GM12801 (cell line): ENCODE results near the gene CXCL12.

ENCODE experiments used
- TF ChIP-seq, protein P1 (sequence below): IDR thresholded peaks from one replicate; pipeline ENCODE4 v1.5.1; 2011; ENCODE audit warnings: control low read depth; ENCODE audit not compliant: insufficient read length; ENCODE audit errors: extremely low read depth

CXCL12 gene

DNA sequence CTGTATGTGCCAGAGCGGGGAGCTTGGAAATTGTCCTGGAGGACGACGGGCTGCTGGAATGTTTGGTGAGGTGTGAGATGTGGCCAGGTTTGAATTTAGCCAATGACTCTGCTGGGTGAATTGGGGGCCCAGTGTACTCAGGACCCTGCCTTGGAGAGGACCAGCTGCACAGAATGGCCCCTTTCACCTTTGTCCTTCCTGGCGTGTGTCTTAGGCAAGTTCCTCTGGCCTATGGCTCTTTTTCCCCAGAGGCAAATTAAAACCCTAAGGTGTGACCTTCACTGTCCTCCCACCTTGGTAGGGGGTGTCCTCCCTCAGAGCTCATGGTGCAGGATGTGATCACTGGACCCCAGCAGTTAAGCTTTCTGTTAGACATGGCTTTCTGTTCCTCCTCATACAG lies 47.8 kb downstream of the CXCL12 start:
- TF ChIP-seq, protein P1, sequence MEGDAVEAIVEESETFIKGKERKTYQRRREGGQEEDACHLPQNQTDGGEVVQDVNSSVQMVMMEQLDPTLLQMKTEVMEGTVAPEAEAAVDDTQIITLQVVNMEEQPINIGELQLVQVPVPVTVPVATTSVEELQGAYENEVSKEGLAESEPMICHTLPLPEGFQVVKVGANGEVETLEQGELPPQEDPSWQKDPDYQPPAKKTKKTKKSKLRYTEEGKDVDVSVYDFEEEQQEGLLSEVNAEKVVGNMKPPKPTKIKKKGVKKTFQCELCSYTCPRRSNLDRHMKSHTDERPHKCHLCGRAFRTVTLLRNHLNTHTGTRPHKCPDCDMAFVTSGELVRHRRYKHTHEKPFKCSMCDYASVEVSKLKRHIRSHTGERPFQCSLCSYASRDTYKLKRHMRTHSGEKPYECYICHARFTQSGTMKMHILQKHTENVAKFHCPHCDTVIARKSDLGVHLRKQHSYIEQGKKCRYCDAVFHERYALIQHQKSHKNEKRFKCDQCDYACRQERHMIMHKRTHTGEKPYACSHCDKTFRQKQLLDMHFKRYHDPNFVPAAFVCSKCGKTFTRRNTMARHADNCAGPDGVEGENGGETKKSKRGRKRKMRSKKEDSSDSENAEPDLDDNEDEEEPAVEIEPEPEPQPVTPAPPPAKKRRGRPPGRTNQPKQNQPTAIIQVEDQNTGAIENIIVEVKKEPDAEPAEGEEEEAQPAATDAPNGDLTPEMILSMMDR, result no peak

DNA sequence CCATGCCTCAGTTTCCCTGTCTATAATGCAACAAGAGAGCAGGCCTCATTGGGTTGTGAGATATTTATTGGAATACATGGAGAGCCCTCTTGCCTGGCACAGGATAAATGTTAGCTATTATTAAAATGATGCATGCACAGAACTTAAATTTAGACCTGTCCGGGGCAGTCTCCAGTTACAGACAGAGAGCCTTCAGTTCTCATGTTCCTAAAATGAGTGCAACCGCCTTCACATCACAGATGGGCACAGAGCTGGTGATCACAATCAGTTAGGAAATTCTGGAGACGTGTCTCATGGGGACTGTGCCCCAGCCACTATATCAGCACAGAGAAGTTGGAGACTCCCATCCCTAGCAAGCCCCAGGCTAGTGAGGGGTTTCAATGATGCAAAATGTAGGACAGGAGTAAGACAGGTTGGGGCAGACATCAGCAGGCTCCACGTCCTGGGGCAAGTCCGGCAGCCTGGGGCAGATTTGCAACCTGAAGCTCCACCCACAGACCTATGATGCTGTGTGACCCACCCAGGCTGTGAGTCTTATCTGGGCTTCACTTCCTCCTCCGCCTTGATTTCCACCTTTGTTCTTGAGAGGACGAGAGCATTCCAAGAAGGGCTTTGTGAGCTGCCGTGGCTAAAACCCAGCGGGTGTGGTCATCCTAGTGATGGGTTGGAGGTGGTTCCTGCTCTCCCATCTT lies 49.4 kb downstream of the CXCL12 start:
- TF ChIP-seq, protein P1, result no peak

DNA sequence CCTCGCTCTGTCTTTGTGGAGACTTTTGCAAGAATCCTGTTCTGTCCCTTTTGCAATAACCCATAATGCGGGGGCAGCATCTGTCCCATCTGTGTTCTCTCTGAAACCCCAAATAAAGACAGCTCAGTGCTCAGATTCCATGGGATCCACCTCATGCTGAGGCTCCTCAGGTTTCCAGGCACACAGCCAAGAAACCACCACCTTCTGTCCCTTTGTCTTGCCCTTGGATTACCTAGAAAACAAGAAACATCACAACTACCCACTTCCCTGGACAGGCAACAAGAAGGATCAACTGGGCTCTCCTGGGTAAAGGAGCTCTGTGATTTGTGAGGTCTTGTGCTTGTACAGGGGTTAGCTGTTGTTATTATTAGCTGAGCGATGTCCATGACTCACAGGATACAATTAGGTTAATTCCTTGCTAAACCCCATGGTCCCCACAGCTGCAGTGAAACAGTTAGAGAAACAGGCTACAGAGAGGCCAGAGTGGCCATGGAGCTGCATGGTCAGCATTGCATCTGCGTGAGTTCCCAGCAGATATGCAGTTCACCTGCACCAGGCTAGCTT lies 50.2 kb downstream of the CXCL12 start:
- TF ChIP-seq, protein P1, result no peak

DNA sequence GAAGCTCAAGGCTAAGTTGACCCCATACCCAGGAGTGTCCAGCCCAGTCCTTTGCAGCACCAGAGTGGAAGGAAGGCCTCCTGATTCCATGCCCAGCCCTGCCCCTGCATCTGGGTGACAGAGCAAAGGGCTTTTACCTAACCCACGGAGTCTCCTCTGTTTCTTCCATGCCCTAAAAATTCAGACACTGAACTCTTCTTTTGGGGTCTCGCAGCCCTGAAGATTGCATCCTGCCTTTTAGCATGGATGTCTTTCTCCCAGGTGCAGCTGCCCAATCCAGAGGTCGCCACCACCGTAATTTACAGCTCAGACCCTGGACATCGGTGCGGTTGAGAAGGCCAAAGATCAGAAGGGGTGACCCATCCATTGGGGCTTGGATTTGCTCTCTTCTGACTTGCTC lies 50.8 kb downstream of the CXCL12 start:
- TF ChIP-seq, protein P1, result no peak

DNA sequence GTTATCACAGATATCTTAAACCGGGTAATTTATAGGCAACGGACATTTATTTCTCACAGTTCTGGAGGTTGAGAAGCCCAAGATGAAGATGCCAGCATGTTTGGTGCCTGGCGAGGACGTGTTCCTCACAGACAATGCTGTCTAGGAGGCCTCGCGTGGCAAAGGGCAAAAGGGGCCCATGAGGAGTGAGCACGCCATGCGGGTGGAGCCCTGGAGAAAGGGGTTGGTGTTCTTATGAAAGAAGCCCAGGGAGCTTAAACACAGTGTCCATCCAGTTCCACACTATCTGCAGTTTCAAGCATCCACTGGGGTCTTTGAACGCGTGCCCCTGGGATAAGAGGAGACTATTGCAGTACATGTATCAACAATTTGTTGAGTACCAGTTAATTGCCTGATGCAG lies 51.4 kb downstream of the CXCL12 start:
- TF ChIP-seq, protein P1, result no peak

DNA sequence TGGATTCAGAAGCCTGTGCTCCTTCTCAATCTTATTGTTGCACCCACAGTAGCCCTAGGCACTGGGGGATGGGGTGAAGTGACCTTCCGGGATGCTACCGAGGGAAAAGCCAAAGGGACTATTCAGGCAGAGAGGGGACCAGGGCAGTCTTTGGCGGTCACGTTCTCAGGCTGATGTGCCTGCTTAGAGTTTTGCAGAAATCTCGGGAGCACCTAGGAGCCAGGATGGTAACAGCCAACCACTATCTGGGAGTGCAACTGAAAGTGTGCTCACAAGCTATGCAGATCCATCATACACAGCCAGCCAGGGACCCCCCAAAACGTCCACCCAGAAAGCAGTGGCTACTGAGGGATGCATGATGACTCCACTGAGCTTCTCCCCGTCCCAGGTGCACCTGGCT lies 52.4 kb downstream of the CXCL12 start:
- TF ChIP-seq, protein P1, result no peak

DNA sequence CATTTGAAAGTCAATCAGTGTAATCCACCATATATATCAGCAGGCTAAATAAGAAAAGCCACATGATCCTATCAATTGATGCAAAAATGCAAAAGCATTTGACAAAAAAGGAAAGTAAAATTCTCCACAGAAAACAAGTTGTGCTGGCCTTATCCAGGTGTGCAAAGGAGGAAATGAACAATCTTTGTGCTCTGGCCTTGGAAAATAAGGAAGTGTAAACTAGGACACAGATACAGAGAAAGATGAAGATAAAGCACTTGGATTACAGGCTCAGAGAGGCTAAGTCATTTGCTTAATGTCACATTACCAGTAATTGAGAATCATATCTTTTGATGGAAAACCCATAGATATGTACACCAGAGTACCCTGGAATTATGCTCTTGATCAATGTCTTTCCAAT lies 54.5 kb downstream of the CXCL12 start:
- TF ChIP-seq, protein P1, result no peak
